Measurements from ENCODE around the gene PDPK1.
"Not testable (repeated sequence)": the region's sequence is repeated elsewhere in the genome, so short reads cannot be mapped to it uniquely, and the experiment has no call there.

The PDPK1 gene

GRCh38 chr16:2539845-2540458 lies 2.1 kb downstream of the PDPK1 start:
- not testable (repeated sequence) for H3K4me3 ChIP-seq (ENCODE audit: low read depth, low read length)

- H3K4me3 ChIP-seq (ENCODE audit: low read depth, low read length) = not testable (repeated sequence)
These were observed 3.1 kb downstream of the PDPK1 start for GRCh38 chr16:2540912-2541311.

DNA sequence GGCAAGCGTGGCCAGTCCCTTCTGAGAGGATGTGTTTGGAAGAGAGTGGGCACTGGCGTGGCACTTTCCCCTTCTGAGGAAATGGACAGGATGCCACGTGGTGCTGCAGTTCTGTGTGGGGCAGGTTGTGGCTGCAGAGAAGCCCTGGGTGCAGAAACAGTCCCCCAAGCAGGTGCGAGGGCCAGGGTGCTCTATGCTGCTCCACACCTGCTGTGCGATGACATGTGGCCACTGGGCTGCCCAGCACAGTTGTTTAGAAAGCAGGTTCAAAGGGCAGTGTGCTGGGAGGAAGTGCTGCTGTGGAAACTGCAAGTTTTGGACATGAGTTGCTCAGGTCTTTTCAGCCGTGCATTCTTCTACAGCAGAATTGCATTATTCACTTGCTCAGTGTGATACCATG lies 3.6 kb downstream of the PDPK1 start:
- H3K4me3 ChIP-seq (ENCODE audit: low read depth, low read length) = not testable (repeated sequence)

- not testable (repeated sequence) for H3K4me3 ChIP-seq (ENCODE audit: low read depth, low read length)
These were observed 6.0 kb downstream of the PDPK1 start for GRCh38 chr16:2543771-2544170.

GRCh38 chr16:2550283-2550878 lies 12.6 kb downstream of the PDPK1 start:
- H3K4me3 ChIP-seq (ENCODE audit: low read depth, low read length) = not testable (repeated sequence)

- H3K4me3 ChIP-seq (ENCODE audit: low read depth, low read length) = not testable (repeated sequence)
These were observed 13.6 kb downstream of the PDPK1 start for GRCh38 chr16:2551420-2551889.

DNA sequence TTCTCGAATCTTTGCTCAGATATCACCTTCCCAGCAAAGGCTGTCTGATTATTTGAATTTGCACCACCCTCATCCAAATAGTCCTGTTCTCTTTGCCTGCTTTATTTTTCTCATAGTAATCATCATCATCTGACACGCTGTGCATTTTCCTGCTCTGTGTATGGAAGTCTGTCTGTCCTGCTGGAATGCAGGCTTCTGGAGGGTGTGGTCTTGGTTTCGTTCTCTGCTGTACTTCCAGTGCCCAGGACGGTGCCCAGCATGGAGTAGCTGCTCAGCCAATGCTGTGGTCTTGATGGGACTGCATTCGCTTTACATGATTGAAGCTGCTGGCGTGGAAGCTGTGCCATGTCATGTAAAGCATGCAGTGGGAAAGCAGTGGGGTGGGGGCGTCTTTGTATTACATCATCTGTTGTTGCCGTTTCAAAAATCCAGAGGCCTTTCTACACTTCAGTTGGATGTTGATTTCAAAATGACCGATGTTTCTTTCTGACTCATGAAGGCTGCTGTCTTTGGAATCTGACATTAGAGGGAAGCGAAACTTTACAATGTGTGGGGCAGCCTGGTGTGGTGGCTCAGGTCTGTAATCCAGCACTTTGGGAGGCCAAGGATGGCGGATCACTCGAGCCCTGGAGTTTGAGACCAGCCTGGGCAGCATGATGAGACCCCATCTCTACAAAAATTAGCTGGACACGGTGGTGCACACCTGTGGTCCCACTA lies 17.0 kb downstream of the PDPK1 start:
- not testable (repeated sequence) for H3K4me3 ChIP-seq (ENCODE audit: low read depth, low read length)

- not testable (repeated sequence) for H3K4me3 ChIP-seq (ENCODE audit: low read depth, low read length)
These were observed 19.3 kb downstream of the PDPK1 start for GRCh38 chr16:2557150-2557549.

DNA sequence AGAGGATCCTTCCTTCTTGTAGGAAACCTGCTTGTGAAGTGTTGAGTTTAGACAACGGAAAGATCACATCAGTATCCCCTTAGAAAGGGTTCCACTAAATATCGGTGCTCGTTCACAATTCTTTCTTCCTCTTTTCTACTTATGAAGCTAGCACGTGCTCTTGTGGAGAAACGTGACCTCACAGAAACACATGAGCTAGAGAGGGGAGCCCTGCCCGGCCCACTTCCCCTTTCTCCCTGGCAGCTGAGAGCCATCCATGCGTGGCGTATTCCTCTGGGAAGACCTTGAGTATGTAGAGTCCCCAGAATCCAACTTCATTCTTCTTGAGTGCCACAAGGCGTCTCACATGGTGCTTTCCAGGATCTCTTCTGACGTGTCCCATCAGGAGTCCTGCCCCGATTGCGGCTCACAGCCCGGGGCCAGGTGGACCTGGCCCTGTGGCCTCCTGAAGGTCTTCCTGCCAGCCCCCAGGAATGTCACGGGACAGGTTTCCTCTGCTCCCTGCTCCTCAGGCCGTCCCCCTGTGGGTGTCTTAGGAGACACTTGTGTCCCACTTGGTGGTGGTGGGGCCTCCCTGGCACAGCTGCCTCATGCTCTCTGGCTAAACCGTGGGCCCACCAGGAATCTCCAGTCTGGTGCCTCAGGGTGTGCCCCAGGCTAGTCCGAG lies 22.4 kb downstream of the PDPK1 start:
- H3K4me3 ChIP-seq (ENCODE audit: low read depth, low read length) = not testable (repeated sequence)

- not testable (repeated sequence) for H3K4me3 ChIP-seq (ENCODE audit: low read depth, low read length)
These were observed 22.9 kb downstream of the PDPK1 start for GRCh38 chr16:2560798-2561133.

- not testable (repeated sequence) for H3K4me3 ChIP-seq (ENCODE audit: low read depth, low read length)
These were observed 29.7 kb downstream of the PDPK1 start for GRCh38 chr16:2567506-2567905.

GRCh38 chr16:2568573-2568972 lies 30.8 kb downstream of the PDPK1 start:
- not testable (repeated sequence) for H3K4me3 ChIP-seq (ENCODE audit: low read depth, low read length)

DNA sequence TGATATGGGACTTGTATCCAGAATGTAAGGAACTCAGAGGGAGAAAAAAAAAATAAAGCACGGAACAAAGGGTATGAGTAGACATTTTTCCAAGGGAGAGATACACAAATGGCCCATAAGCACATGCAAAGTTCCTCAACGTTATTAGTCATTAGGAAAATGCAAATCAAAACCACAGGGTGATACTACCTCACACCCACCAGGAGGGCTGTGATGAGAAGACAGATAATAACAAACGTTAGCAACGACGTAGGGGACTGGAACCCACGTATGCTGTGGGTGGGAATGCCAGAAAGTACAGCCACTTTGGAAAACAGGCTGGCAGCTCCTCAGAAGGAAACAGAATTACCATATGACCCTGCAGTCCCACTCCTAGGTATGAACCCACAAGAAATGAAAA lies 34.9 kb downstream of the PDPK1 start:
- not testable (repeated sequence) for H3K4me3 ChIP-seq (ENCODE audit: low read depth, low read length)

DNA sequence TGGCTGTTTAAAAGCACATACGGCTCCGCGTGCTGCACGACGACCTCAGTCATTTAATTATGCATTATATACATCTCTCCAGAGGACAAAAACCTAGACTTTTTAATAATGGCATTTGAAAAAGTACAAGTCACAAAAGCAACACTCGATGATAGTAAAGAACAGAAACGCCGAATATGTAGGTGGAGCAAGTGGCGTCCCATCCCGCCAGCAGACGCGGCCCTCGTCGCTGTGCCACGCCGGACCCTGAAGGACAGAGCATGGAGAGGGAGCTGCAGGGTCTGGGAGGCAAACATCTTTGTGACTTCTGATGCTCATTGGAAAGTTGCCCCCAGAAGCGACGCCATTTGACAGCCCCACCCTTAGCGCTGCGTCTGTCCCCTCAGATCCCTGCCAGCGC lies 38.0 kb downstream of the PDPK1 start:
- not testable (repeated sequence) for H3K4me3 ChIP-seq (ENCODE audit: low read depth, low read length)

GRCh38 chr16:2577044-2577443 lies 39.2 kb downstream of the PDPK1 start:
- H3K4me3 ChIP-seq (ENCODE audit: low read depth, low read length) = not testable (repeated sequence)

DNA sequence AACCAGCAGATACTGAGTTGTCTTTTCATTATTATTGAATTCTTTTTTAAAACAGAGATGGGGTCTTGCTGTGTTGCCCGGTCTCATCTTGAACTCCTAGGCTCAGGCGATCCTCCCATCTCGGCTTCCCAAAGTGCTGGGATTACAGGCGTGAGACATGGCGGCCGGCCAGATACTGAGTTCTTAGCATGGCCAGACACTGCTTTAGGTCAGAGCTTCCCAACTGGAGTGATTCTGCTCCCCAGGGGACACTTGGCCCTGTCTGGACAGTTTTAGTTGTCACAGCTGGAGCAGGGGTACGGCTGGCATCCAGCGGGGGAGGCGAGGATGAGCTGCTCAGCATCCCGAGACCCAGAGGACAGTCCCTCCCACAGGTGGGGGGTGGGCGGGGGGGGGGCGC lies 41.1 kb downstream of the PDPK1 start:
- H3K4me3 ChIP-seq (ENCODE audit: low read depth, low read length) = not testable (repeated sequence)

GRCh38 chr16:2580143-2580542 lies 42.3 kb downstream of the PDPK1 start:
- H3K4me3 ChIP-seq (ENCODE audit: low read depth, low read length) = not testable (repeated sequence)

GRCh38 chr16:2580818-2581217 lies 43.0 kb downstream of the PDPK1 start:
- not testable (repeated sequence) for H3K4me3 ChIP-seq (ENCODE audit: low read depth, low read length)

DNA sequence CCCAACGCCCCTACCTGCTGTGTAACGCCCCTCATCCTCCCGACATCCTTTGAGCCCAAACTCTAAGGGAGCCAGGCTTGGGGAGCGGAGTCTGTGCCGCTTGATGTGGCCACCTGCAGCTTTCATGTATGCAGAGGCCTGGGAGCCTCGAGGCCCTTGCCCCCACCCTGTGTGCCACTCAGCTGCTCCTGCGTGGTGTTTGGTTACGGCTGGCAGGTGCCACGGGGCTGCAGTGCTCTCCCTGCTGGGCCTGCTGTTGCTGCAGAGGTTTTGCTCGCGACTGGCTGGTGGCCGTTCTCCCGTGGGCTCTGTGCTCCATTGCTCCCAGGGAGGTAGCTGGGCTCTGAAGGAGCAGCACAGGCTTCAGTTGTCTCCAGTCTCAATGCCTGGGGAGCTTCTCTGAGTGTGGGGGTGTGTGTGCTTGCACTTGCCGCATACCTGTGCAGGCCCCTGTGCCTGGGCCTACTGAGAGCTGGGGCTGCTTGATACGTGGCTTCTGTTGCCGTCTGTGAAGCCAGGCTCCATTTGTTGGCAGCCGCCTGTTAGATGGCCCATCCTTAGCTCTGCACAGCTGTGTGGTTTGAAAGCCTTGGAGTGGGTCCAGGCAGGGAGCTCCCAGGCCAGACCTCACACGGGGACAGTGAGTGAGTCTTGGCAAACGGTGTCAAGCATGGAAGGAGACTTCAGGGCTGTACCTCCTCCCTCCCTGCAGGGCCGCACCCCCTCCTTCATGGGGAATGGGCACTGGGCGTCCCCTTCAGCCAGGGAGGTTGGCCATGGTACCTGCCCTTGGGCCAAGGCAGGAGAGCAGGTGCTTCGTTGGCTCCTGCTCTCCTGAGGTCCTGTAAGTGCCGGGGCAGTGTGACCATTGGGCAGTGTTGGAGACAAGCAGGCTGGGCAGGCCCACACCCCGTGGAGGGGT lies 47.2 kb downstream of the PDPK1 start:
- no peak overlapping the region for H3K4me3 ChIP-seq (ENCODE audit: low read depth, low read length)

DNA sequence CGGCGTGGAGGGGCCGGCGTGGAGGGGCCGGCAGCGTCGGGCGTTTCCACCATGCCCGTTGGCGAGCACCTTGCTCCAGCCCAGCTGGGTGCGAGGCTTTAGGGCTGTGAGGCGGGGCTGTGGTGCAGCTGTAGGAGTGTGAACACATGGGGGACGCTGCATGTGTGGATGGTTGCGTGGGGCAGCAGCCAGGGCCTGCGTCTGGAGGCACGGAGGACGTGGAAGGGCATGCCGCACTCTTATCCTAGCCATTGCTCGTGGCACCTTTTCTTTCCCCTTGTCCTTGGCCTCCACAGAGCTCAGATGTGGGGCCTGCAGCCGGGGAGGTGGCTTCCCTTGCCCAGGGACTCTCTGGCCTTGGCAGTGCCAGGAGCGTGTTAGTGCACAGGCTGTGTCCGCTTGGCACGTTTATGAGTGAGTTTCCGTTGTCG lies 47.8 kb downstream of the PDPK1 start:
- no peak overlapping the region for H3K4me3 ChIP-seq (ENCODE audit: low read depth, low read length)

DNA sequence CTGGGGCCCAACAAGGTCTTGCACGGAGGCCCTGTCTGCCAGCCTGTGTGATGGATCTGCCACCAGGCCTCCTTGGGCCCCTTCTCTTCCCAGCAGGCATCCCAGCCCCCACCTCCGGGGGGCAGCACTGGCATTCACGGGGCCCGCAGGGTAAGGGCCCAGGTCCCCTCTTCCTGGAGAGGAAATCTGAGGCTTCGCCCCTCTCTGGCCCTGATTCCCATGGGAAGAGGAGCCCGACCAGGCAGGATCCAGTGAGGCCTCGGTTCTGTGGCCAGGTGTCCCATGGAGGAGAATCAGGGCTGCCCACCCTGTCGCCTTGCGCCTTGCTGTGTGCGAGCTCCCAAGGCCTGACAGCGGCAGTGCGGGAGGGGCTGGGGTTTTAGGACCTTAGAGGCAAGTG lies 48.4 kb downstream of the PDPK1 start:
- no peak overlapping the region for H3K4me3 ChIP-seq (ENCODE audit: low read depth, low read length)

Data from iPS-11a (cell line).